WTC11 (cell line): ENCODE results near the gene ST8SIA4. TPM values are rescaled to one million over a fixed set of nuclear protein-coding genes. Genes with fewer than 3 reads are reported as not detected.

ENCODE experiments used
- ATAC-seq: fragments of 200-7000 bp; cut with Tn5 transposase; 2 replicates; pipeline ENCODE4 v1.10.0; 2021; ENCODE audit warnings: mild to moderate bottlenecking, moderate library complexity
- CTCF ChIA-PET: fragments of 300-600 bp; sonication (Branson Sonifier 250); formaldehyde crosslinking; loops from one replicate; lab custom pipeline; 2021; ENCODE audit warnings: antibody characterized with exemption; lab: Charles Lee
- POLR2A ChIA-PET: fragments of 350-600 bp; sonication (Branson Sonifier 250); formaldehyde crosslinking; loops from one replicate; lab custom pipeline; 2021; ENCODE audit warnings: antibody characterized with exemption; lab: Charles Lee
- DNase-seq: peaks from one replicate; pipeline ENCODE4 v3.0.0; 2021; ENCODE audit warnings: low spot score
- H3K27ac Mint-ChIP-seq: 2 replicates; pipeline ENCODE4 v1.8.0; 2021; ENCODE audit warnings: mixed read lengths
- H3K27me3 Mint-ChIP-seq: 2 replicates; pipeline ENCODE4 v1.8.0; 2021; ENCODE audit warnings: low read depth, mild to moderate bottlenecking, moderate library complexity, mixed read lengths
- H3K36me3 Mint-ChIP-seq: 2 replicates; pipeline ENCODE4 v1.8.0; 2021; ENCODE audit warnings: mixed read lengths
- H3K4me1 Mint-ChIP-seq: 2 replicates; pipeline ENCODE4 v1.8.0; 2022; ENCODE audit warnings: mixed read lengths
- H3K4me3 Mint-ChIP-seq: 2 replicates; pipeline ENCODE4 v1.8.0; 2021; ENCODE audit warnings: mild to moderate bottlenecking, moderate library complexity, mixed read lengths
- H3K9me3 Mint-ChIP-seq: 2 replicates; pipeline ENCODE4 v1.8.0; 2021; ENCODE audit warnings: mixed read lengths
- CREB1 ChIP-seq: sonication (generic); formaldehyde crosslinking; IDR thresholded peaks from 2 replicates; pipeline ENCODE4 v1.8.0; 2023; ENCODE audit warnings: mild to moderate bottlenecking, missing genetic modification reagents
- ETV6 ChIP-seq: sonication (generic); formaldehyde crosslinking; IDR thresholded peaks from 2 replicates; pipeline ENCODE4 v1.8.1; 2022; ENCODE audit warnings: mild to moderate bottlenecking, missing genetic modification reagents
- FOXJ3 ChIP-seq: sonication (generic); formaldehyde crosslinking; IDR thresholded peaks from 2 replicates; pipeline ENCODE4 v1.9.0; 2021; ENCODE audit warnings: missing genetic modification reagents, mild to moderate bottlenecking, borderline replicate concordance
- GTF2I ChIP-seq: fragments of 250-450 bp; sonication (Bioruptor Pico); conservative IDR thresholded peaks from 2 replicates; pipeline ENCODE4 v1.4.0; 2021; ENCODE audit warnings: mild to moderate bottlenecking
- JAZF1 ChIP-seq: fragments of 250-450 bp; sonication (Bioruptor Pico); IDR thresholded peaks from 2 replicates; pipeline ENCODE4 v1.9.0; 2021; ENCODE audit warnings: moderate library complexity, mild to moderate bottlenecking, inconsistent platforms
- KAT7 ChIP-seq: sonication (generic); formaldehyde crosslinking; IDR thresholded peaks from 2 replicates; pipeline ENCODE4 v1.8.1; 2023; ENCODE audit warnings: missing genetic modification reagents, mild to moderate bottlenecking, borderline replicate concordance
- MXD4 ChIP-seq: fragments of 250-450 bp; sonication (Bioruptor Pico); IDR thresholded peaks from 2 replicates; pipeline ENCODE4 v1.8.0; 2021; ENCODE audit warnings: mild to moderate bottlenecking, moderate library complexity, borderline replicate concordance
- NFATC4 ChIP-seq: fragments of 250-450 bp; sonication (Bioruptor Pico); IDR thresholded peaks from 2 replicates; pipeline ENCODE4 v1.9.0; 2021; ENCODE audit warnings: mild to moderate bottlenecking
- NFE2L1 ChIP-seq: sonication (generic); formaldehyde crosslinking; IDR thresholded peaks from 2 replicates; pipeline ENCODE4 v1.8.1; 2023; ENCODE audit warnings: missing genetic modification reagents
- NR1H2 ChIP-seq: sonication (generic); formaldehyde crosslinking; IDR thresholded peaks from 2 replicates; pipeline ENCODE4 v1.9.0; 2021; ENCODE audit warnings: mild to moderate bottlenecking, moderate library complexity, missing genetic modification reagents
- PRRX2 ChIP-seq: fragments of 250-450 bp; sonication (Bioruptor Pico); IDR thresholded peaks from 2 replicates; pipeline ENCODE4 v1.8.0; 2021; ENCODE audit warnings: mild to moderate bottlenecking
- SMAD3 ChIP-seq: sonication (generic); formaldehyde crosslinking; IDR thresholded peaks from 2 replicates; pipeline ENCODE4 v1.8.0; 2022; ENCODE audit warnings: missing genetic modification reagents, mild to moderate bottlenecking, borderline replicate concordance
- SMAD4 ChIP-seq: sonication (generic); formaldehyde crosslinking; IDR thresholded peaks from 2 replicates; pipeline ENCODE4 v1.8.0; 2022; ENCODE audit warnings: mild to moderate bottlenecking, missing genetic modification reagents
- SOX15 ChIP-seq: fragments of 250-450 bp; sonication (Bioruptor Pico); IDR thresholded peaks from 2 replicates; pipeline ENCODE4 v1.9.0; 2021; ENCODE audit warnings: mild to moderate bottlenecking
- ZBTB21 ChIP-seq: sonication (generic); formaldehyde crosslinking; IDR thresholded peaks from 2 replicates; pipeline ENCODE4 v1.8.1; 2023; ENCODE audit warnings: mild to moderate bottlenecking, missing genetic modification reagents, borderline replicate concordance
- ZNF423 ChIP-seq: fragments of 250-450 bp; sonication (Bioruptor Pico); IDR thresholded peaks from 2 replicates; pipeline ENCODE4 v2.1.2; 2022; ENCODE audit warnings: mild to moderate bottlenecking, moderate library complexity
- total RNA-seq: library from RNA; stranded (reverse); gene quantifications from 3 replicates; pipeline ENCODE4 v1.2.3, GENCODE V29; 2021
- TF ChIP-seq, protein P1 (sequence below): fragments of 250-450 bp; sonication (Bioruptor Pico); IDR thresholded peaks from 2 replicates; pipeline ENCODE4 v1.9.0; 2021; ENCODE audit warnings: mild to moderate bottlenecking
- TF ChIP-seq, protein P2 (sequence below): sonication (generic); formaldehyde crosslinking; IDR thresholded peaks from 2 replicates; pipeline ENCODE4 v1.8.1; 2022; ENCODE audit warnings: mild to moderate bottlenecking, missing genetic modification reagents, moderate library complexity, borderline replicate concordance
- TF ChIP-seq, protein P3 (sequence below): sonication (generic); formaldehyde crosslinking; IDR thresholded peaks from 2 replicates; pipeline ENCODE4 v1.8.0; 2023; ENCODE audit warnings: mild to moderate bottlenecking, missing genetic modification reagents
- TF ChIP-seq, protein P4 (sequence below): fragments of 250-450 bp; sonication (Bioruptor Pico); IDR thresholded peaks from 2 replicates; pipeline ENCODE4 v1.8.0; 2021; ENCODE audit warnings: mild to moderate bottlenecking
- TF ChIP-seq, protein P5 (sequence below): sonication (generic); formaldehyde crosslinking; IDR thresholded peaks from 2 replicates; pipeline ENCODE4 v1.8.1; 2023; ENCODE audit warnings: mild to moderate bottlenecking, missing genetic modification reagents, borderline replicate concordance

ST8SIA4 gene
- total RNA-seq, 1 experiment from 2014 or later, result 1.3 TPM

DNA sequence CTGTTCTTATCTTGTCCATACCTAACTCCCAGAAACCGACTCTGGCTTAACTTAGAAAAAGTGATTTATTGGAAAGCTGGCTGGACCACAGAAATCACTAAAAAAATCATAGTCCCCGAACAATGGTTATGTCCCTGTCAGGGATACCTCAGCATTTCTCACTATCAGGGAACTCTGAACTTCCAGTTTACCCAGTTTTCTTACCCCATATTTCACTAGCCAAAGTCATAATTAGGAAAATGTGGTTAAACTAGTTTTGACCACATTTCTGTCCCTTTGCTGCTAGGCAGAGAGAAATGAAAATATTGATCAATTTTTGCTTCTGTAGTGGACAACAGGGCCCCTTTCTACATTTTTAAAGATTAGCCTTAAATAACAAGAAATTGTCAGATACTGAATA, 38.2 kb downstream of the ST8SIA4 start:
- TF ChIP-seq FOXJ3 (CRISPR knock-in tag) (no peak), ZNF423 (CRISPR knock-in tag) (no peak), NFATC4 (no peak), NR1H2 (CRISPR knock-in tag) (no peak), KAT7 (no peak), SMAD4 (CRISPR knock-in tag) (no peak), PRRX2 (CRISPR knock-in tag) (no peak), MXD4 (CRISPR knock-in tag) (no peak), SMAD3 (CRISPR knock-in tag) (no peak), SOX15 (no peak), ETV6 (CRISPR knock-in tag) (no peak), NFE2L1 (CRISPR knock-in tag) (no peak)
- TF ChIP-seq, protein P1, sequence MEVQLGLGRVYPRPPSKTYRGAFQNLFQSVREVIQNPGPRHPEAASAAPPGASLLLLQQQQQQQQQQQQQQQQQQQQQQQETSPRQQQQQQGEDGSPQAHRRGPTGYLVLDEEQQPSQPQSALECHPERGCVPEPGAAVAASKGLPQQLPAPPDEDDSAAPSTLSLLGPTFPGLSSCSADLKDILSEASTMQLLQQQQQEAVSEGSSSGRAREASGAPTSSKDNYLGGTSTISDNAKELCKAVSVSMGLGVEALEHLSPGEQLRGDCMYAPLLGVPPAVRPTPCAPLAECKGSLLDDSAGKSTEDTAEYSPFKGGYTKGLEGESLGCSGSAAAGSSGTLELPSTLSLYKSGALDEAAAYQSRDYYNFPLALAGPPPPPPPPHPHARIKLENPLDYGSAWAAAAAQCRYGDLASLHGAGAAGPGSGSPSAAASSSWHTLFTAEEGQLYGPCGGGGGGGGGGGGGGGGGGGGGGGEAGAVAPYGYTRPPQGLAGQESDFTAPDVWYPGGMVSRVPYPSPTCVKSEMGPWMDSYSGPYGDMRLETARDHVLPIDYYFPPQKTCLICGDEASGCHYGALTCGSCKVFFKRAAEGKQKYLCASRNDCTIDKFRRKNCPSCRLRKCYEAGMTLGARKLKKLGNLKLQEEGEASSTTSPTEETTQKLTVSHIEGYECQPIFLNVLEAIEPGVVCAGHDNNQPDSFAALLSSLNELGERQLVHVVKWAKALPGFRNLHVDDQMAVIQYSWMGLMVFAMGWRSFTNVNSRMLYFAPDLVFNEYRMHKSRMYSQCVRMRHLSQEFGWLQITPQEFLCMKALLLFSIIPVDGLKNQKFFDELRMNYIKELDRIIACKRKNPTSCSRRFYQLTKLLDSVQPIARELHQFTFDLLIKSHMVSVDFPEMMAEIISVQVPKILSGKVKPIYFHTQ (CRISPR knock-in tag), result no peak
- TF ChIP-seq, protein P2, sequence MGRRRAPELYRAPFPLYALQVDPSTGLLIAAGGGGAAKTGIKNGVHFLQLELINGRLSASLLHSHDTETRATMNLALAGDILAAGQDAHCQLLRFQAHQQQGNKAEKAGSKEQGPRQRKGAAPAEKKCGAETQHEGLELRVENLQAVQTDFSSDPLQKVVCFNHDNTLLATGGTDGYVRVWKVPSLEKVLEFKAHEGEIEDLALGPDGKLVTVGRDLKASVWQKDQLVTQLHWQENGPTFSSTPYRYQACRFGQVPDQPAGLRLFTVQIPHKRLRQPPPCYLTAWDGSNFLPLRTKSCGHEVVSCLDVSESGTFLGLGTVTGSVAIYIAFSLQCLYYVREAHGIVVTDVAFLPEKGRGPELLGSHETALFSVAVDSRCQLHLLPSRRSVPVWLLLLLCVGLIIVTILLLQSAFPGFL (CRISPR knock-in tag), result no peak
- TF ChIP-seq, protein P3, sequence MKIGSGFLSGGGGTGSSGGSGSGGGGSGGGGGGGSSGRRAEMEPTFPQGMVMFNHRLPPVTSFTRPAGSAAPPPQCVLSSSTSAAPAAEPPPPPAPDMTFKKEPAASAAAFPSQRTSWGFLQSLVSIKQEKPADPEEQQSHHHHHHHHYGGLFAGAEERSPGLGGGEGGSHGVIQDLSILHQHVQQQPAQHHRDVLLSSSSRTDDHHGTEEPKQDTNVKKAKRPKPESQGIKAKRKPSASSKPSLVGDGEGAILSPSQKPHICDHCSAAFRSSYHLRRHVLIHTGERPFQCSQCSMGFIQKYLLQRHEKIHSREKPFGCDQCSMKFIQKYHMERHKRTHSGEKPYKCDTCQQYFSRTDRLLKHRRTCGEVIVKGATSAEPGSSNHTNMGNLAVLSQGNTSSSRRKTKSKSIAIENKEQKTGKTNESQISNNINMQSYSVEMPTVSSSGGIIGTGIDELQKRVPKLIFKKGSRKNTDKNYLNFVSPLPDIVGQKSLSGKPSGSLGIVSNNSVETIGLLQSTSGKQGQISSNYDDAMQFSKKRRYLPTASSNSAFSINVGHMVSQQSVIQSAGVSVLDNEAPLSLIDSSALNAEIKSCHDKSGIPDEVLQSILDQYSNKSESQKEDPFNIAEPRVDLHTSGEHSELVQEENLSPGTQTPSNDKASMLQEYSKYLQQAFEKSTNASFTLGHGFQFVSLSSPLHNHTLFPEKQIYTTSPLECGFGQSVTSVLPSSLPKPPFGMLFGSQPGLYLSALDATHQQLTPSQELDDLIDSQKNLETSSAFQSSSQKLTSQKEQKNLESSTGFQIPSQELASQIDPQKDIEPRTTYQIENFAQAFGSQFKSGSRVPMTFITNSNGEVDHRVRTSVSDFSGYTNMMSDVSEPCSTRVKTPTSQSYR (CRISPR knock-in tag), result no peak
- DNase-seq, result no peak
- 0 out of 2 replicates have a peak, but pooled peaks cover under 1% of the 10 kb centered on the region for H3K9me3 Mint-ChIP-seq
- no peaks in the 10 kb centered on the region for H3K36me3 Mint-ChIP-seq
- CTCF ChIA-PET, result no interaction called here
- 0 out of 2 replicates have a peak, but pooled peaks cover 4% of the 10 kb centered on the region for H3K4me1 Mint-ChIP-seq
- no peak overlapping the region for H3K27ac Mint-ChIP-seq
- ATAC-seq, result no peak
- no peak overlapping the region for H3K4me3 Mint-ChIP-seq
- no peaks in the 10 kb centered on the region for H3K27me3 Mint-ChIP-seq
- POLR2A ChIA-PET, result no interaction called here

DNA sequence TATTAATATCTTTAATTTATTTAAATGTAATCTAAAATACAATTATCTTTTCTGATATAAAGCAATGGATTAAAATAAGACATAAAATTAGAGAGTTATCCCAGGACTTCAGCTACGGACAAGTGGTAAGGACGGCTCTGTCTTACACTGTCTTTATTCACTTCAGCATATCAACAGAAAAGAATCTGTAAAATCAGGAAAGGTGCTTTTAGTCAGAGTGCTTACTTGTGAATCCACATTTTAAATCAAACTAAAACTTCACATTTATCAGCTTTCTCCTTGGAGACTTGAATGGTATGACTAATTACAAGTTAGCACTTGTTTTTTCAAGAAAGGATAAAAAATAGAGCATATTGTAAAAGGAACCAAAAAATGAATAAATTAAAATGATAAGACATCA, 39.3 kb downstream of the ST8SIA4 start:
- Mint-ChIP-seq H3K4me1 (0 out of 2 replicates have a peak, but pooled peaks cover 4% of the 10 kb centered on the region), H3K27me3 (no peaks in the 10 kb centered on the region), H3K36me3 (no peaks in the 10 kb centered on the region), H3K27ac (no peak overlapping the region), H3K4me3 (no peak overlapping the region), H3K9me3 (no peaks in the 10 kb centered on the region)
- DNase-seq, result no peak
- no peak for ATAC-seq
- no peak for TF ChIP-seq JAZF1 (CRISPR knock-in tag)
- no peak for TF ChIP-seq ZBTB21
- ChIA-PET POLR2A (no interaction called here), CTCF (no interaction called here)

DNA sequence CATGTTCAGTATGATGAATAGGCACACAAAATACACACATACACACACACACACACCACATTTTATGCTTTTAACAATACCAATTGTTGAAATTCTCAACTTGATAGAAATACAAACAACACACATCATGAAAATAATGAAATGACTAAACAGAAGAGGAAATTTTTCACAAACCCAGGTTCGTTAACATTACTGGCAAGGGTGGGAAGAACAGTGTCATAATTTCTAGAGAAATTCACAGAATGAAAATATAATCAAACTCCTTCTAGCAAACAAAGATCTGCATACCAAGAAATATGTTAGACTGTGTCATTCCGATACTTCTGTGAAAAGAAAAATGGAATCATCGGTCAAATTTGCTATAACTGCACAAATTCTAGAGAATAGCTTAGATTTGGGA, 41.9 kb downstream of the ST8SIA4 start:
- H3K9me3 Mint-ChIP-seq, result no peaks in the 10 kb centered on the region
- H3K27ac Mint-ChIP-seq, result no peak overlapping the region
- TF ChIP-seq, protein P4, sequence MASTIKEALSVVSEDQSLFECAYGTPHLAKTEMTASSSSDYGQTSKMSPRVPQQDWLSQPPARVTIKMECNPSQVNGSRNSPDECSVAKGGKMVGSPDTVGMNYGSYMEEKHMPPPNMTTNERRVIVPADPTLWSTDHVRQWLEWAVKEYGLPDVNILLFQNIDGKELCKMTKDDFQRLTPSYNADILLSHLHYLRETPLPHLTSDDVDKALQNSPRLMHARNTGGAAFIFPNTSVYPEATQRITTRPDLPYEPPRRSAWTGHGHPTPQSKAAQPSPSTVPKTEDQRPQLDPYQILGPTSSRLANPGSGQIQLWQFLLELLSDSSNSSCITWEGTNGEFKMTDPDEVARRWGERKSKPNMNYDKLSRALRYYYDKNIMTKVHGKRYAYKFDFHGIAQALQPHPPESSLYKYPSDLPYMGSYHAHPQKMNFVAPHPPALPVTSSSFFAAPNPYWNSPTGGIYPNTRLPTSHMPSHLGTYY (CRISPR knock-in tag), result no peak
- TF ChIP-seq JAZF1 (CRISPR knock-in tag) (no peak), CREB1 (CRISPR knock-in tag) (no peak), NFE2L1 (CRISPR knock-in tag) (no peak), GTF2I (CRISPR knock-in tag) (no peak), KAT7 (no peak)
- TF ChIP-seq, protein P5, sequence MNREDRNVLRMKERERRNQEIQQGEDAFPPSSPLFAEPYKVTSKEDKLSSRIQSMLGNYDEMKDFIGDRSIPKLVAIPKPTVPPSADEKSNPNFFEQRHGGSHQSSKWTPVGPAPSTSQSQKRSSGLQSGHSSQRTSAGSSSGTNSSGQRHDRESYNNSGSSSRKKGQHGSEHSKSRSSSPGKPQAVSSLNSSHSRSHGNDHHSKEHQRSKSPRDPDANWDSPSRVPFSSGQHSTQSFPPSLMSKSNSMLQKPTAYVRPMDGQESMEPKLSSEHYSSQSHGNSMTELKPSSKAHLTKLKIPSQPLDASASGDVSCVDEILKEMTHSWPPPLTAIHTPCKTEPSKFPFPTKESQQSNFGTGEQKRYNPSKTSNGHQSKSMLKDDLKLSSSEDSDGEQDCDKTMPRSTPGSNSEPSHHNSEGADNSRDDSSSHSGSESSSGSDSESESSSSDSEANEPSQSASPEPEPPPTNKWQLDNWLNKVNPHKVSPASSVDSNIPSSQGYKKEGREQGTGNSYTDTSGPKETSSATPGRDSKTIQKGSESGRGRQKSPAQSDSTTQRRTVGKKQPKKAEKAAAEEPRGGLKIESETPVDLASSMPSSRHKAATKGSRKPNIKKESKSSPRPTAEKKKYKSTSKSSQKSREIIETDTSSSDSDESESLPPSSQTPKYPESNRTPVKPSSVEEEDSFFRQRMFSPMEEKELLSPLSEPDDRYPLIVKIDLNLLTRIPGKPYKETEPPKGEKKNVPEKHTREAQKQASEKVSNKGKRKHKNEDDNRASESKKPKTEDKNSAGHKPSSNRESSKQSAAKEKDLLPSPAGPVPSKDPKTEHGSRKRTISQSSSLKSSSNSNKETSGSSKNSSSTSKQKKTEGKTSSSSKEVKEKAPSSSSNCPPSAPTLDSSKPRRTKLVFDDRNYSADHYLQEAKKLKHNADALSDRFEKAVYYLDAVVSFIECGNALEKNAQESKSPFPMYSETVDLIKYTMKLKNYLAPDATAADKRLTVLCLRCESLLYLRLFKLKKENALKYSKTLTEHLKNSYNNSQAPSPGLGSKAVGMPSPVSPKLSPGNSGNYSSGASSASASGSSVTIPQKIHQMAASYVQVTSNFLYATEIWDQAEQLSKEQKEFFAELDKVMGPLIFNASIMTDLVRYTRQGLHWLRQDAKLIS (CRISPR knock-in tag), result no peak

More for the DNA sequence above, 41.9 kb downstream of the ST8SIA4 start:
- ChIA-PET CTCF (no interaction called here), POLR2A (no interaction called here)
- Mint-ChIP-seq H3K4me1 (0 out of 2 replicates have a peak, but pooled peaks cover 4% of the 10 kb centered on the region), H3K36me3 (no peaks in the 10 kb centered on the region), H3K27me3 (no peaks in the 10 kb centered on the region), H3K4me3 (no peak overlapping the region)
- no peak for DNase-seq
- no peak for ATAC-seq
